Liver (tissue), 9 donors: ENCODE measurements around the gene IQSEC1. TPM values are rescaled to one million over a fixed set of nuclear protein-coding genes. Genes with fewer than 3 reads are reported as not detected.

ENCODE experiments used
- DNase-seq: peaks from one replicate; pipeline ENCODE4 v3.0.0-alpha.2; 2017; ENCODE audit warnings: low spot score
- H3K27ac ChIP-seq, 2 donors: one replicate each; pipeline ENCODE4 v1.7.0; 2013; ENCODE audit warnings: inconsistent platforms in 2 of 2, low read length in 2 of 2, control low read depth in 1 of 2, low read depth in 1 of 2, mild to moderate bottlenecking in 1 of 2
- H3K27me3 ChIP-seq, 4 donors: one replicate each; pipeline versions ENCODE4 v1.6.1 to v1.7.0; 2013; ENCODE audit warnings: low read length in 3 of 4, inconsistent platforms in 1 of 4, mild to moderate bottlenecking in 1 of 4, moderate library complexity in 1 of 4; ENCODE audit not compliant: control insufficient read depth in 4 of 4, insufficient read depth in 4 of 4
- H3K36me3 ChIP-seq, 4 donors: one replicate each; pipeline versions ENCODE4 v1.6.1 to v1.7.0; 2013; ENCODE audit warnings: low read length in 3 of 4, mild to moderate bottlenecking in 3 of 4, low read depth in 1 of 4, moderate library complexity in 1 of 4; ENCODE audit not compliant: control insufficient read depth in 4 of 4, insufficient read depth in 3 of 4
- H3K4me1 ChIP-seq, 4 donors: one replicate each; pipeline versions ENCODE4 v1.6.1 to v1.7.0; 2013; ENCODE audit warnings: low read length in 3 of 4, mild to moderate bottlenecking in 3 of 4, moderate library complexity in 1 of 4; ENCODE audit not compliant: control insufficient read depth in 4 of 4, insufficient read depth in 4 of 4
- H3K4me3 ChIP-seq, 3 donors: one replicate each; pipeline versions ENCODE4 v1.6.1 to v1.7.0; 2013; ENCODE audit warnings: low read length in 3 of 3, control low read depth in 1 of 3, low read depth in 1 of 3, mild to moderate bottlenecking in 1 of 3
- H3K9ac ChIP-seq, 2 donors: one replicate each; pipeline ENCODE4 v1.7.0; 2013; ENCODE audit warnings: low read length in 2 of 2, mild to moderate bottlenecking in 2 of 2, moderate library complexity in 2 of 2, control low read depth in 1 of 2, low read depth in 1 of 2
- H3K9me3 ChIP-seq, 4 donors: one replicate each; pipeline versions ENCODE4 v1.6.1 to v1.7.0; 2013; ENCODE audit warnings: low read length in 3 of 4; ENCODE audit not compliant: control insufficient read depth in 4 of 4
- EGR1 ChIP-seq, 2 donors: IDR thresholded peaks; 2 replicates each; pipeline ENCODE4 v1.6.1; 2016 to 2018; ENCODE audit warnings: antibody characterized with exemption in 2 of 2, low read depth in 2 of 2
- FOXA1 ChIP-seq: IDR thresholded peaks from 2 replicates; pipeline ENCODE4 v1.6.1; 2016; ENCODE audit warnings: antibody characterized with exemption
- FOXA2 ChIP-seq: IDR thresholded peaks from 2 replicates; pipeline ENCODE4 v1.6.1; 2016; ENCODE audit warnings: antibody characterized with exemption
- GABPA ChIP-seq, 2 donors: IDR thresholded peaks in 1 of 2; conservative IDR thresholded peaks in 1 of 2; 2 replicates each; pipeline ENCODE4 v1.6.1; 2016; ENCODE audit warnings: antibody characterized with exemption in 2 of 2, mild to moderate bottlenecking in 1 of 2, moderate library complexity in 1 of 2
- HNF4A ChIP-seq, 2 donors: conservative IDR thresholded peaks; 2 replicates each; pipeline ENCODE4 v1.6.1; 2016; ENCODE audit warnings: antibody characterized with exemption in 2 of 2, mild to moderate bottlenecking in 2 of 2
- HNF4G ChIP-seq: IDR thresholded peaks from 2 replicates; pipeline ENCODE4 v1.6.1; 2016; ENCODE audit warnings: antibody characterized with exemption
- JUND ChIP-seq, 2 donors: IDR thresholded peaks; 2 replicates each; pipeline ENCODE4 v1.6.1; 2016; ENCODE audit warnings: antibody characterized with exemption in 2 of 2
- MAX ChIP-seq: IDR thresholded peaks from 2 replicates; pipeline ENCODE4 v1.6.1; 2016; ENCODE audit warnings: antibody characterized with exemption
- NR2F2 ChIP-seq: IDR thresholded peaks from 2 replicates; pipeline ENCODE4 v1.6.1; 2016; ENCODE audit warnings: antibody characterized with exemption
- RAD21 ChIP-seq, 2 donors: IDR thresholded peaks; 2 replicates each; pipeline ENCODE4 v1.6.1; 2016; ENCODE audit warnings: antibody characterized with exemption in 2 of 2, mild to moderate bottlenecking in 2 of 2
- REST ChIP-seq: IDR thresholded peaks from 2 replicates; pipeline ENCODE4 v1.6.1; 2016; ENCODE audit warnings: antibody characterized with exemption, mild to moderate bottlenecking
- RXRA ChIP-seq, 2 donors: IDR thresholded peaks; 2 replicates each; pipeline ENCODE4 v1.6.1; 2017 to 2018; ENCODE audit warnings: antibody characterized with exemption in 2 of 2, mild to moderate bottlenecking in 1 of 2
- SP1 ChIP-seq: IDR thresholded peaks from 2 replicates; pipeline ENCODE4 v1.6.1; 2018; ENCODE audit warnings: antibody characterized with exemption, mild to moderate bottlenecking
- TAF1 ChIP-seq: conservative IDR thresholded peaks from 2 replicates; pipeline ENCODE4 v1.6.1; 2016; ENCODE audit warnings: antibody characterized with exemption, mild to moderate bottlenecking
- YY1 ChIP-seq: IDR thresholded peaks from 2 replicates; pipeline ENCODE4 v1.6.1; 2016; ENCODE audit warnings: antibody characterized with exemption, mild to moderate bottlenecking
- ZBTB33 ChIP-seq: IDR thresholded peaks from 2 replicates; pipeline ENCODE4 v1.6.1; 2016; ENCODE audit warnings: antibody characterized with exemption
- WGBS: extraction: QIAGEN DNeasy Blood & Tissue Kit; methylation state at CpG from one replicate; pipeline ENCODE4 v1.1.7; 2013; 5-methylcytosine and 5-hydroxymethylcytosine counted together
- polyA plus RNA-seq, 2 donors: library from polyadenylated mRNA; stranded (reverse) in 1 of 2; unstranded in 1 of 2; fragments of 200-250 nt in 1 of 2; fragments of >200 nt in 1 of 2; fragmentation: Nextera tagmentation in 1 of 2; extraction: Ambion mirVana in 1 of 2; gene quantifications; one replicate each; pipeline versions ENCODE4 v1.2.1 to v1.2.3, GENCODE V29; 2013 to 2015
- total RNA-seq, 2 donors: library from RNA; depleted of rRNA; stranded (reverse); fragments of >200 nt; gene quantifications; one replicate each; pipeline ENCODE4 v1.2.3, GENCODE V29; 2014
- TF ChIP-seq, protein P1 (sequence below): IDR thresholded peaks from 2 replicates; pipeline ENCODE4 v1.6.1; 2016; ENCODE audit warnings: antibody characterized with exemption
- TF ChIP-seq, protein P2 (sequence below): fragments of 150-350 bp; IDR thresholded peaks from 2 replicates; pipeline ENCODE4 v1.5.1; 2017; ENCODE audit warnings: improper control_type of control experiment, low read depth, low read length; ENCODE audit not compliant: missing input control
- donor health status: healthy.
- donor health status: healthy.
- donor health status: healthy.
- donor health status: healthy.
- donor health status: healthy.

The IQSEC1 gene
- total and polyA plus RNA-seq, 4 donors: 12.7 to 56.0 (median 36.2) TPM

GRCh38 chr3:13087320-13087990 lies 14.2 kb upstream of the IQSEC1 start:
- Histone ChIP-seq H3K27me3 (no peaks in the 10 kb centered on the region), H3K9me3 (no peaks in the 10 kb centered on the region), H3K36me3 (no peaks in the 10 kb centered on the region), H3K9ac (no peak overlapping the region), H3K4me3 (no peak overlapping the region), H3K27ac (no peak overlapping the region), H3K4me1 (peaks cover 2 to 6% (median 3%) of the 10 kb centered on the region in 4 donors)
- 85% methylated on average over 11 of the region's 11 CpGs for WGBS
- no peak for DNase-seq
- no peak for TF ChIP-seq SP1
- TF ChIP-seq, protein P1, sequence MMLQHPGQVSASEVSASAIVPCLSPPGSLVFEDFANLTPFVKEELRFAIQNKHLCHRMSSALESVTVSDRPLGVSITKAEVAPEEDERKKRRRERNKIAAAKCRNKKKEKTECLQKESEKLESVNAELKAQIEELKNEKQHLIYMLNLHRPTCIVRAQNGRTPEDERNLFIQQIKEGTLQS: no peak
- TF ChIP-seq, protein P2, sequence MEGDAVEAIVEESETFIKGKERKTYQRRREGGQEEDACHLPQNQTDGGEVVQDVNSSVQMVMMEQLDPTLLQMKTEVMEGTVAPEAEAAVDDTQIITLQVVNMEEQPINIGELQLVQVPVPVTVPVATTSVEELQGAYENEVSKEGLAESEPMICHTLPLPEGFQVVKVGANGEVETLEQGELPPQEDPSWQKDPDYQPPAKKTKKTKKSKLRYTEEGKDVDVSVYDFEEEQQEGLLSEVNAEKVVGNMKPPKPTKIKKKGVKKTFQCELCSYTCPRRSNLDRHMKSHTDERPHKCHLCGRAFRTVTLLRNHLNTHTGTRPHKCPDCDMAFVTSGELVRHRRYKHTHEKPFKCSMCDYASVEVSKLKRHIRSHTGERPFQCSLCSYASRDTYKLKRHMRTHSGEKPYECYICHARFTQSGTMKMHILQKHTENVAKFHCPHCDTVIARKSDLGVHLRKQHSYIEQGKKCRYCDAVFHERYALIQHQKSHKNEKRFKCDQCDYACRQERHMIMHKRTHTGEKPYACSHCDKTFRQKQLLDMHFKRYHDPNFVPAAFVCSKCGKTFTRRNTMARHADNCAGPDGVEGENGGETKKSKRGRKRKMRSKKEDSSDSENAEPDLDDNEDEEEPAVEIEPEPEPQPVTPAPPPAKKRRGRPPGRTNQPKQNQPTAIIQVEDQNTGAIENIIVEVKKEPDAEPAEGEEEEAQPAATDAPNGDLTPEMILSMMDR: no peak
- no peak for TF ChIP-seq TAF1
- no peak for TF ChIP-seq GABPA (IDR thresholded peaks at IDR 0.05 in 1 of 2, conservative IDR thresholded peaks at IDR 0.05 in 1 of 2)
- TF ChIP-seq FOXA2: no peak
- no peak for TF ChIP-seq HNF4A (conservative IDR thresholded peaks at IDR 0.05)
- TF ChIP-seq RAD21 (IDR thresholded peaks at IDR 0.05): no peak
- TF ChIP-seq ZBTB33: no peak
- TF ChIP-seq YY1: no peak
- no peak for TF ChIP-seq EGR1 (IDR thresholded peaks at IDR 0.05; ENCODE audit: low read depth in 2 of 2)
- TF ChIP-seq HNF4G: no peak
- TF ChIP-seq REST: no peak
- no peak for TF ChIP-seq NR2F2
- TF ChIP-seq RXRA (IDR thresholded peaks at IDR 0.05): no peak
- TF ChIP-seq FOXA1: no peak
- TF ChIP-seq MAX: no peak
- no peak for TF ChIP-seq JUND (IDR thresholded peaks at IDR 0.05)
